ENCODE results near the gene PLD6.

- TF ChIP-seq CTCF (IDR thresholded peaks at IDR 0.05) (no peak), POLR2A (IDR thresholded peaks at IDR 0.05) (no peak)
Observed at GRCh38 chr17:17225901-17226300, 19.8 kb upstream of the PLD6 start.
